ENCODE results near the gene IL1RAPL2. TPM values are rescaled to one million over a fixed set of nuclear protein-coding genes. Genes with fewer than 3 reads are reported as not detected.

IL1RAPL2 gene
- total and polyA plus RNA-seq, 10 of the 15 experiments (the other 5 are each of a cell fraction or from before 2014, with no cell fraction given), result 0.19 TPM; not detected in 9

DNA sequence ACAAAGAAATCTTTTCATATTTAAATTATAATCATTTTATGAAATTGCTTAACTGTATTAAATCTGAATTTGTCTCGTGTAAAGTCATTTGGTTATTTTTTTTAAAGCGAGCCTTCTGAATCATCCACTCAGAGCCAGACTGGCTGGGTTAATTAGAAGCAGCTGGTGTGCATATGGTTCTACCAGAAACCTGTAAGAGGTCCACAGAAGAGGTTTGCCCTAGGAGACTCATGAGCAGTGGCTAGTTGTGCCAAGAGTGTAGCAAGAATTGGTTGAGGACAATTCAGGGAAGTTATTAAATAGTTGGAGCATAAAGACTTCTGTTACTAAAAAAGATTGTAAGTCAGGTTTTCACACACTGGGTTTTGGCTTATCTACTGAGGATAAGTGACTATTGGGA, 267.4 kb downstream of the IL1RAPL2 start:
- in situ Hi-C loops (cut with MboI), result no loop called here
- FAIRE-seq (no peak), DNase-seq (ENCODE audit: low read depth, low spot score) (no peak), ATAC-seq (no peak)
- Histone ChIP-seq H3K9me3 (replicated peaks; ENCODE audit: control insufficient read depth, insufficient read depth, low read length) (no peaks in the 10 kb centered on the region), H3K27me3 (replicated peaks in 1 of 2; ENCODE audit: control insufficient read depth in 2 of 2, insufficient read depth in 2 of 2, low read length in 1 of 2) (no peaks in the 10 kb centered on the region), H3K27ac (ENCODE audit: control insufficient read depth, insufficient read depth) (no peak overlapping the region), H3K4me1 (ENCODE audit: control insufficient read depth, insufficient read depth, low read length) (no peaks in the 10 kb centered on the region), H3K9ac (ENCODE audit: control insufficient read depth, insufficient read depth, low read length) (no peak overlapping the region), H2AFZ (ENCODE audit: control insufficient read depth, low read depth, low read length) (no peak overlapping the region), H3K79me2 (ENCODE audit: control insufficient read depth, insufficient read depth, low read length) (no peaks in the 10 kb centered on the region), H4K20me1 (ENCODE audit: control insufficient read depth, insufficient read depth) (no peaks in the 10 kb centered on the region), H3K36me3 (ENCODE audit: control insufficient read depth in 2 of 2, insufficient read depth in 2 of 2, low read length in 1 of 2) (no peaks in the 10 kb centered on the region), H3K4me3 (no peak overlapping the region), H3K4me2 (ENCODE audit: control insufficient read depth, insufficient read depth) (no peak overlapping the region)
- ChIA-PET CTCF (no interaction called here), SMC1A (ENCODE audit: uncharacterized antibody, unreplicated experiment) (no interaction called here), POLR2A (no interaction called here), RAD21 (ENCODE audit: unreplicated experiment) (no interaction called here)
- no peak for TF ChIP-seq SMAD1 (IDR thresholded peaks at IDR 0.05; ENCODE audit: low read depth, partially characterized antibody)
- no peak for TF ChIP-seq BHLHE40 (IDR thresholded peaks at IDR 0.05; ENCODE audit: borderline replicate concordance in 1 of 2, low read depth in 2 of 2, low read length in 1 of 2)
- TF ChIP-seq, protein P1, sequence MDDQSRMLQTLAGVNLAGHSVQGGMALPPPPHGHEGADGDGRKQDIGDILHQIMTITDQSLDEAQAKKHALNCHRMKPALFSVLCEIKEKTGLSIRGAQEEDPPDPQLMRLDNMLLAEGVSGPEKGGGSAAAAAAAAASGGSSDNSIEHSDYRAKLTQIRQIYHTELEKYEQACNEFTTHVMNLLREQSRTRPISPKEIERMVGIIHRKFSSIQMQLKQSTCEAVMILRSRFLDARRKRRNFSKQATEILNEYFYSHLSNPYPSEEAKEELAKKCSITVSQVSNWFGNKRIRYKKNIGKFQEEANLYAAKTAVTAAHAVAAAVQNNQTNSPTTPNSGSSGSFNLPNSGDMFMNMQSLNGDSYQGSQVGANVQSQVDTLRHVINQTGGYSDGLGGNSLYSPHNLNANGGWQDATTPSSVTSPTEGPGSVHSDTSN (IDR thresholded peaks at IDR 0.05; ENCODE audit: insufficient replicate concordance, low read depth, low read length), result no peak
- TF ChIP-seq, protein P2, sequence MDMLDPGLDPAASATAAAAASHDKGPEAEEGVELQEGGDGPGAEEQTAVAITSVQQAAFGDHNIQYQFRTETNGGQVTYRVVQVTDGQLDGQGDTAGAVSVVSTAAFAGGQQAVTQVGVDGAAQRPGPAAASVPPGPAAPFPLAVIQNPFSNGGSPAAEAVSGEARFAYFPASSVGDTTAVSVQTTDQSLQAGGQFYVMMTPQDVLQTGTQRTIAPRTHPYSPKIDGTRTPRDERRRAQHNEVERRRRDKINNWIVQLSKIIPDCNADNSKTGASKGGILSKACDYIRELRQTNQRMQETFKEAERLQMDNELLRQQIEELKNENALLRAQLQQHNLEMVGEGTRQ (IDR thresholded peaks at IDR 0.05; ENCODE audit: borderline replicate concordance, low read depth, low read length), result no peak
- TF ChIP-seq ZNF24 (IDR thresholded peaks at IDR 0.05), result no peak
- no peak for TF ChIP-seq RAD21 (IDR thresholded peaks at IDR 0.05; ENCODE audit: insufficient read depth, low read depth, low read length)
- no peak for TF ChIP-seq TARDBP (IDR thresholded peaks at IDR 0.05; ENCODE audit: borderline replicate concordance)
- TF ChIP-seq TBL1XR1 (IDR thresholded peaks at IDR 0.05; ENCODE audit: low read depth, low read length), result no peak
- TF ChIP-seq, protein P3, sequence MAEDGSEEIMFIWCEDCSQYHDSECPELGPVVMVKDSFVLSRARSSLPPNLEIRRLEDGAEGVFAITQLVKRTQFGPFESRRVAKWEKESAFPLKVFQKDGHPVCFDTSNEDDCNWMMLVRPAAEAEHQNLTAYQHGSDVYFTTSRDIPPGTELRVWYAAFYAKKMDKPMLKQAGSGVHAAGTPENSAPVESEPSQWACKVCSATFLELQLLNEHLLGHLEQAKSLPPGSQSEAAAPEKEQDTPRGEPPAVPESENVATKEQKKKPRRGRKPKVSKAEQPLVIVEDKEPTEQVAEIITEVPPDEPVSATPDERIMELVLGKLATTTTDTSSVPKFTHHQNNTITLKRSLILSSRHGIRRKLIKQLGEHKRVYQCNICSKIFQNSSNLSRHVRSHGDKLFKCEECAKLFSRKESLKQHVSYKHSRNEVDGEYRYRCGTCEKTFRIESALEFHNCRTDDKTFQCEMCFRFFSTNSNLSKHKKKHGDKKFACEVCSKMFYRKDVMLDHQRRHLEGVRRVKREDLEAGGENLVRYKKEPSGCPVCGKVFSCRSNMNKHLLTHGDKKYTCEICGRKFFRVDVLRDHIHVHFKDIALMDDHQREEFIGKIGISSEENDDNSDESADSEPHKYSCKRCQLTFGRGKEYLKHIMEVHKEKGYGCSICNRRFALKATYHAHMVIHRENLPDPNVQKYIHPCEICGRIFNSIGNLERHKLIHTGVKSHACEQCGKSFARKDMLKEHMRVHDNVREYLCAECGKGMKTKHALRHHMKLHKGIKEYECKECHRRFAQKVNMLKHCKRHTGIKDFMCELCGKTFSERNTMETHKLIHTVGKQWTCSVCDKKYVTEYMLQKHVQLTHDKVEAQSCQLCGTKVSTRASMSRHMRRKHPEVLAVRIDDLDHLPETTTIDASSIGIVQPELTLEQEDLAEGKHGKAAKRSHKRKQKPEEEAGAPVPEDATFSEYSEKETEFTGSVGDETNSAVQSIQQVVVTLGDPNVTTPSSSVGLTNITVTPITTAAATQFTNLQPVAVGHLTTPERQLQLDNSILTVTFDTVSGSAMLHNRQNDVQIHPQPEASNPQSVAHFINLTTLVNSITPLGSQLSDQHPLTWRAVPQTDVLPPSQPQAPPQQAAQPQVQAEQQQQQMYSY (CRISPR knock-in tag; IDR thresholded peaks at IDR 0.05), result no peak
- TF ChIP-seq RFX5 (IDR thresholded peaks at IDR 0.05; ENCODE audit: low read depth, low read length), result no peak
- TF ChIP-seq, protein P4, sequence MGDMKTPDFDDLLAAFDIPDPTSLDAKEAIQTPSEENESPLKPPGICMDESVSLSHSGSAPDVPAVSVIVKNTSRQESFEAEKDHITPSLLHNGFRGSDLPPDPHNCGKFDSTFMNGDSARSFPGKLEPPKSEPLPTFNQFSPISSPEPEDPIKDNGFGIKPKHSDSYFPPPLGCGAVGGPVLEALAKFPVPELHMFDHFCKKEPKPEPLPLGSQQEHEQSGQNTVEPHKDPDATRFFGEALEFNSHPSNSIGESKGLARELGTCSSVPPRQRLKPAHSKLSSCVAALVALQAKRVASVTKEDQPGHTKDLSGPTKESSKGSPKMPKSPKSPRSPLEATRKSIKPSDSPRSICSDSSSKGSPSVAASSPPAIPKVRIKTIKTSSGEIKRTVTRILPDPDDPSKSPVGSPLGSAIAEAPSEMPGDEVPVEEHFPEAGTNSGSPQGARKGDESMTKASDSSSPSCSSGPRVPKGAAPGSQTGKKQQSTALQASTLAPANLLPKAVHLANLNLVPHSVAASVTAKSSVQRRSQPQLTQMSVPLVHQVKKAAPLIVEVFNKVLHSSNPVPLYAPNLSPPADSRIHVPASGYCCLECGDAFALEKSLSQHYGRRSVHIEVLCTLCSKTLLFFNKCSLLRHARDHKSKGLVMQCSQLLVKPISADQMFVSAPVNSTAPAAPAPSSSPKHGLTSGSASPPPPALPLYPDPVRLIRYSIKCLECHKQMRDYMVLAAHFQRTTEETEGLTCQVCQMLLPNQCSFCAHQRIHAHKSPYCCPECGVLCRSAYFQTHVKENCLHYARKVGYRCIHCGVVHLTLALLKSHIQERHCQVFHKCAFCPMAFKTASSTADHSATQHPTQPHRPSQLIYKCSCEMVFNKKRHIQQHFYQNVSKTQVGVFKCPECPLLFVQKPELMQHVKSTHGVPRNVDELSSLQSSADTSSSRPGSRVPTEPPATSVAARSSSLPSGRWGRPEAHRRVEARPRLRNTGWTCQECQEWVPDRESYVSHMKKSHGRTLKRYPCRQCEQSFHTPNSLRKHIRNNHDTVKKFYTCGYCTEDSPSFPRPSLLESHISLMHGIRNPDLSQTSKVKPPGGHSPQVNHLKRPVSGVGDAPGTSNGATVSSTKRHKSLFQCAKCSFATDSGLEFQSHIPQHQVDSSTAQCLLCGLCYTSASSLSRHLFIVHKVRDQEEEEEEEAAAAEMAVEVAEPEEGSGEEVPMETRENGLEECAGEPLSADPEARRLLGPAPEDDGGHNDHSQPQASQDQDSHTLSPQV (IDR thresholded peaks at IDR 0.05), result no peak
- TF ChIP-seq CBX5 (IDR thresholded peaks at IDR 0.05; ENCODE audit: low read depth), result no peak
- no peak for TF ChIP-seq SUPT20H (IDR thresholded peaks at IDR 0.05; ENCODE audit: borderline replicate concordance, control insufficient read depth, low read depth, low read length)
- no peak for TF ChIP-seq NFXL1 (IDR thresholded peaks at IDR 0.05; ENCODE audit: borderline replicate concordance)
- WGBS (ENCODE audit: insufficient coverage, insufficient replicate concordance, low lambda C conversion rate, missing lambda C conversion rate), result 0% methylated on average over 2 of the region's 2 CpGs
- no TSS peak for BruUV-seq (replicated peaks)
- intact Hi-C loops (cut with micrococcal nuclease; ENCODE audit: unreplicated experiment), result no loop called here
